ENCODE data around the gene CASQ2.

CASQ2 gene

DNA sequence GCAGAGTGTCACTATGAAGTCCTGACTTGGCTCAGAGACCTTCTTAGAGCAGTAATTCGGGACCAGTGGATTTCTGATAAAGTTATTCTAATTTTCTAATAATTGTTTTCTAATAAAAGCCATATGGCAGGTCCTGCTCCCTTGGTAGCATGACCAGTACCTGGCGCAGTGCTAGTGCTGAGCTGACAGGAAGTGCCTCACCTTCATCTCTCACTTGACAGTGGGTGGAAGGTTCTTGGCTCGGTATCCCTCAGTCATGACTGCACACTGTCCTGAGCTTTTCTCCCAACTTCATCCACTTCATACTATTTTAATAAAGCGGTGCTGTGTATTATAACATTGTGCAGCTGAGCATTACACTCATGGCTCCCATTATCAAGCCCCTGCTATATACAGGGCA is 112.6 kb downstream of the CASQ2 start:
- no peak for DNase-seq

DNA sequence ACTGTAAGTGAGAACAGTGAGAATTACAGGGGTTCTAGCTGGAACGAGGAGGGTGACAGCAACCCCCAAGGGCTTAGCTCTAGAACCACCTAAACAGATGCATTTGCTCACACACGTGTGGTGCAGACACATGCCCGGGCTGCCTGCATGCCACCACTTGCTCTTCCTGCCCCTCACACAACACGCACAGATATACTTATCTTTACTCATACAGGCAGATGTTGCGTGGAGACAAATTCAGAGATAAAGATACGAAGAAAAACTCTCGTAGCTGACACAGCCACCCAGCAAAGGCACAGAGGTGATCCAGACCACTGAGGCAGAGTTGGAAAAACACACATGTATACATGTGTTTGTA is 113.2 kb downstream of the CASQ2 start:
- no peak for DNase-seq

DNA sequence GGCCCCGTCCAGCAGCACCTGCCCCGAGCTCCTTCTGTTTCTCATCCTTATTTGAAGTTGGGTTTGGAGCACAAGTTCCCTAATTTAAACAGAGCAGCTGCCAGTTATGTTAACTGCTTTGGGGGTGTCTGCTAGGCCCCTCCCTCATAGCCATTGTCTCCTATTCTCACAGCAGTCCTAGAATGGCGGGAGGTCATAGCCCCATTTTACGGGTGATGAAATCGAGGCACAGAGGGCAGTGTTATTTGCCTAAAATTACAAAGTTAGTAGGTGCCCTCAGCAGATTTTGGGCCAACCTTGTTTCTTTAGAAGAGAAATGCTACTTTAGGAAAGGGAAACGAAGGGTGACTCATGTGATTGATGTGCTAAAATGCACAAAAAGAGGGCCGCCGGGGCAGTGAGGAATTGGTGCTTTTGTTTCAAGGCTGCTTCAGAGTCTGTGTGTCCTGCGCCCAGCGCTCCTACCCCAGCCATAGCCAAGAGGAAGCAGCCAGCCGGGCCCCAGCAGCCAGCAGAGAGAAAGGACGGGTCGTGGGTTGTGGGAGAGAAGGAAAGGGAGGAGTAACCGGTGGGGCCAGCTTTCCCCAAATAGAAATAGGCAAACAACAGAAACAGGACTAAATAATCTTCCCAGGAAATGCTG is 113.7 kb downstream of the CASQ2 start:
- DNase-seq, result no peak

DNA sequence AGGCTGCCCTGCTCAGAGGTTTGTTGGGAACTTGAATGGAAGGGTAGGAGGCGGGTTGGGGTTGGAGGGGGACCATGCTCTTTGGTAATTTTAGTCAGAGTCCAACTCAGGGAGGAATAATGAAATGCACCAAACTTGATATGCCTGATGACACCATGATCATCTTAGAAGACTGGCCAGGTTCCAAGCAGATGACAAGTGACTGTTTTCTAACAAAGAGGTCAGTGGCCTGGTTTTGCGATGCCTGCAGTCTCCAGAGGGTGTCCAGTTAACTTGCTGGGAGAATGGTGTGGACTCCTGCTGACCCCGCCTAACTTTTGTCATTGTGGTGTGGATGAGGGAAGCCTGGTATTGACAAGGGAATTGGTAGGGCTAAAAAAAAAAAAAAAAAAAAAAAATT is 114.4 kb downstream of the CASQ2 start:
- no peak for DNase-seq

DNA sequence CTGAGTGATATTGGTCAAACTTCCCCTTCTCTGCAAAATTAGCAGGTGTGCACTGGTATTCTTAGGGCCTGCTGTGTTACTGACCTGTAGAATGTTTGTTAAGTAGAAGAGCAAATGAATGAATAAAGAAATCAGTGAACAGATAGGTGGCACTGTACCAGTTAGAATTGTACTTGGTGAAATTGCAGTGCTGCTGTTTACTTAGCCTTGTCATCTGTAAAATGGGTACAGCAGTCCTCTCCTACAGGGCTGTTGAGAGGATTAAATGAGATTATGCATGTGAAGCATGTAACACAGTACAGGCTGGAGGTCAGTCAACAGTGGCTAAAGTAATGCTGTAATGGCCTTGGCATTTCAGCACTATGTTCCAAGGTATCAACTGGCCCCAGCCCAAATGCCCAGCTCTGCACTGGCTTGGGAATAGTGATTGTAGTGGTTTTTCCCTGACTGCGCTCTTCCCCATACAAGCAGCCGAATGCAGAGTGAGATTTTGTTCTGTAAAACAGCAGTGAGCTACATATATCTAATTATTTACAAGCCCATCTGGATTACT is 116.2 kb downstream of the CASQ2 start:
- DNase-seq, result no peak

DNA sequence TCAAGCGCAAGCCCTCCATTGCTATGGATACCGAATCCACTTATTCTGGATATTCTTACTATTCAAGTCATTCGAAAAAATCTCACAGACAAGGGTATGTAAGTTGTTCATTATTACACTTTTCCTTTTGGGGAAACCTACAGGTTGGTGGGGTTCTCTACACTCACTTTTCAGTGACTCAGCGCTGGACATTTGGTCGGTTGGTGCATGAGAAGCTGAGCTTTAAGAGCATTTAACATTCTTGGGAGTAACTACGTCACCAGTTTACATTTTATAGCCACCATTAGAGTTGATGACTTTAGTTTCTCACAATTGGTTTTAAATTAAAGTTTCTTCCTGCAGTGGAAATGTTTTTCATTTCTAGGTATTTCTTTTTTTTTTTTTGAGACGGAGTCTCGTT is 117.1 kb downstream of the CASQ2 start:
- DNase-seq, result no peak

DNA sequence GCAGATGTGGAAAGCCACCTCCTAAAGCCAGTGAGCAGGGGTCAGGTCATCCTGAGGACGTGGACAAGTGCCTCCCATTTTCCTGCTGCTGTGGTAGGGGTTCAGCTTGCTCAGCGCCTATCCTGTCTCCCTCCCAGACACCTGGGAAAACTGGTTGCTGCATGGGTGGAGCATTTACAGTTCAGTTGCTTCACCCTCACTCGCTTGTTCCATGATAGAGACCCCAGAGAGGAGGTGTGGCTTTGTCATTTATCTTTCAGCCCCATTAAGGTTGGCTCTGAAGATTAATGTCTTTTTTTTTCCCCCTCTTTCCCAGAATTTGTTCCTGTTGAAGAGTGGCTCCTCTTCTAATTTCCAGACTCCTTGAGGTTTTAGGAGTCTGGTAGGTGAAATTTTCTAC is 117.6 kb downstream of the CASQ2 start:
- no peak for DNase-seq
